K562 (cell line): ENCODE data around the gene SYCP3. TPM values are rescaled to one million over a fixed set of nuclear protein-coding genes. Genes with fewer than 3 reads are reported as not detected.

Experiments
- ATAC-seq: fragments of 200-7000 bp; cut with Tn5 transposase; 3 replicates; pipeline ENCODE4 v1.9.1; 2020; ENCODE audit warnings: moderate library complexity
- BruUV-seq: library from RNA; stranded (reverse); fragments of 400-500 nt; replicated peaks from 2 replicates; lab custom pipeline; 2021; lab: Mats Ljungman, UMichigan
- CTCF ChIA-PET: fragments of 300-600 bp; formaldehyde crosslinking; extraction: SDS; loops from one replicate; lab custom pipeline; 2021; ENCODE audit warnings: low intra/inter-chr PET ratio; lab: Yijun Ruan, JAX
- POLR2A ChIA-PET: fragments of 300-600, 350-650 bp; sonication (Branson Sonifier 250); formaldehyde crosslinking; extraction: SDS; loops from one replicate; lab custom pipeline; 2021; ENCODE audit warnings: antibody characterized with exemption, inconsistent platforms; lab: Yijun Ruan, JAX
- DNase-seq, 4 experiments: peaks; one replicate each; pipeline versions ENCODE4 v3.0.0 to v3.0.0-alpha.2; 2011 to 2018; ENCODE audit warnings: low spot score in 3 of 4, mixed read lengths in 3 of 4; ENCODE audit errors: extremely low read depth in 1 of 4
- FAIRE-seq: peaks from 2 replicates; lab custom pipeline; 2011; peaks lifted over from hg19 to GRCh38; lab: Jason Lieb, UNC
- H2AFZ ChIP-seq: 2 replicates; pipeline ENCODE4 v1.6.0; 2011; ENCODE audit warnings: low read depth, low read length, control low read depth, inconsistent platforms
- H3K27ac ChIP-seq: fragments of 200-600 bp; 3 replicates; pipeline ENCODE4 v1.8.0; 2011; ENCODE audit warnings: low read depth, mild to moderate bottlenecking, control low read depth, inconsistent platforms, low read length, moderate library complexity, mixed read lengths; ENCODE audit errors: extremely low read depth
- H3K27me3 ChIP-seq, 2 experiments: fragments of 300-600 bp in 1 of 2; 2 replicates in 1 of 2; 3 replicates in 1 of 2; pipeline versions ENCODE4 v1.6.0 to v1.8.0; 2011; ENCODE audit warnings: inconsistent platforms in 2 of 2, low read length in 2 of 2, mild to moderate bottlenecking in 1 of 2, mixed read lengths in 1 of 2, moderate library complexity in 1 of 2; ENCODE audit not compliant: control insufficient read depth in 2 of 2, insufficient read depth in 2 of 2
- H3K36me3 ChIP-seq: fragments of 300-600 bp; 3 replicates; pipeline ENCODE4 v1.8.0; 2011; ENCODE audit warnings: mild to moderate bottlenecking, low read length, inconsistent platforms; ENCODE audit not compliant: control insufficient read depth, insufficient read depth
- H3K4me1 ChIP-seq, 2 experiments: fragments of 200-600 bp in 1 of 2; replicated peaks in 1 of 2; 2 replicates in 1 of 2; 3 replicates in 1 of 2; pipeline versions ENCODE4 v1.5.1 to v1.8.0; 2011; ENCODE audit warnings: inconsistent platforms in 2 of 2, low read length in 2 of 2, mild to moderate bottlenecking in 1 of 2, mixed read lengths in 1 of 2, moderate library complexity in 1 of 2; ENCODE audit not compliant: control insufficient read depth in 2 of 2, insufficient read depth in 2 of 2
- H3K4me2 ChIP-seq: 2 replicates; pipeline ENCODE4 v1.6.1; 2011; ENCODE audit warnings: low read length, control low read depth, inconsistent platforms, mixed read lengths; ENCODE audit not compliant: insufficient read depth
- H3K4me3 ChIP-seq: fragments of 200-600 bp; sonication (generic), shearing (Covaris generic); 2 replicates; pipeline ENCODE4 v1.5.1; 2016; ENCODE audit warnings: control low read depth, inconsistent platforms
- H3K79me2 ChIP-seq: fragments of 200-600 bp; 3 replicates; pipeline ENCODE4 v1.8.0; 2011; ENCODE audit warnings: low read length, inconsistent platforms; ENCODE audit not compliant: control insufficient read depth, insufficient read depth
- H3K9ac ChIP-seq, 2 experiments: 2 replicates each; pipeline versions ENCODE4 v1.6.0 to v1.6.1; 2011; ENCODE audit warnings: low read depth in 2 of 2, low read length in 2 of 2, control low read depth in 1 of 2, inconsistent platforms in 1 of 2, mild to moderate bottlenecking in 1 of 2, mixed read lengths in 1 of 2; ENCODE audit not compliant: insufficient read depth in 1 of 2
- H3K9me1 ChIP-seq: one replicate; pipeline ENCODE4 v1.6.0; 2011; ENCODE audit warnings: inconsistent platforms, mild to moderate bottlenecking, low read length, moderate library complexity; ENCODE audit not compliant: control insufficient read depth, insufficient read depth
- H3K9me3 ChIP-seq: replicated peaks from 2 replicates; pipeline ENCODE4 v1.5.1; 2011; ENCODE audit warnings: low read depth, low read length, inconsistent platforms; ENCODE audit not compliant: control insufficient read depth, insufficient read depth
- H4K20me1 ChIP-seq: replicated peaks from 2 replicates; pipeline ENCODE4 v1.6.1; 2011; ENCODE audit warnings: low read length, inconsistent platforms, mixed read lengths; ENCODE audit not compliant: control insufficient read depth, insufficient read depth
- ELF1 ChIP-seq: fragments of 200-800 bp; sonication (Bioruptor generic); IDR thresholded peaks from 2 replicates; pipeline ENCODE4 v1.6.1; 2016; ENCODE audit warnings: missing genetic modification characterization, missing compliant biosample characterization
- EWSR1 ChIP-seq: fragments of 450-650 bp; IDR thresholded peaks from 2 replicates; pipeline ENCODE4 v1.6.1; 2018; ENCODE audit warnings: borderline replicate concordance, mild to moderate bottlenecking, low read depth, moderate library complexity; ENCODE audit not compliant: partially characterized antibody
- GABPA ChIP-seq: fragments of 200-800 bp; sonication (Bioruptor generic); conservative IDR thresholded peaks from 2 replicates; pipeline ENCODE4 v1.6.1; 2016; ENCODE audit warnings: low read depth, missing genetic modification characterization, missing compliant biosample characterization
- PHB ChIP-seq: fragments of 250-450 bp; sonication (Bioruptor Pico); IDR thresholded peaks from 2 replicates; pipeline ENCODE4 v1.5.0; 2021
- RAD21 ChIP-seq, 2 experiments: fragments of 250-450 bp in 1 of 2; fragments of 450-650 bp in 1 of 2; sonication (Bioruptor Pico) in 1 of 2; formaldehyde crosslinking in 1 of 2; IDR thresholded peaks in 1 of 2; conservative IDR thresholded peaks in 1 of 2; 2 replicates each; pipeline versions ENCODE4 v1.4.0 to v1.8.0; 2020 to 2022; ENCODE audit warnings: mild to moderate bottlenecking in 2 of 2, moderate library complexity in 1 of 2
- ZFP1 ChIP-seq: fragments of 450-650 bp; formaldehyde crosslinking; IDR thresholded peaks from 2 replicates; pipeline ENCODE4 v1.4.0; 2020; ENCODE audit warnings: mild to moderate bottlenecking, mixed read lengths
- ZNF174 ChIP-seq: fragments of 250-450 bp; sonication (Bioruptor Pico); IDR thresholded peaks from 2 replicates; pipeline ENCODE4 v1.4.0; 2020; ENCODE audit warnings: mild to moderate bottlenecking
- ZNF263 ChIP-seq: sonication (generic); formaldehyde crosslinking; IDR thresholded peaks from 2 replicates; pipeline ENCODE4 v1.8.0; 2022; ENCODE audit warnings: mild to moderate bottlenecking, missing genetic modification reagents, borderline replicate concordance
- ZNF3 ChIP-seq: fragments of 250-450 bp; sonication (Bioruptor Pico); IDR thresholded peaks from 2 replicates; pipeline ENCODE4 v1.5.0; 2021; ENCODE audit warnings: mild to moderate bottlenecking, moderate library complexity
- in situ Hi-C: fragments of 300-500 bp; cut with MboI; formaldehyde crosslinking; loops from 4 replicates; pipeline ENCODE4 v1.15.0; 2018; ENCODE audit warnings: inconsistent platforms, mixed read lengths
- intact Hi-C: fragments of 100-400 bp; cut with micrococcal nuclease; formaldehyde crosslinking; loops from 2 replicates; pipeline ENCODE4 v1.14.2; 2022
- polyA plus RNA-seq, 8 experiments: library from polyadenylated mRNA; depleted of rRNA in 4 of 8; stranded (reverse) in 5 of 8; unstranded in 3 of 8; fragments of >200 nt; fragmentation: Nextera tagmentation in 2 of 8; fragmentation: Illumina TruSeq in 1 of 8; extraction: Ambion mirVana in 2 of 8; extraction: Trizol in 1 of 8; gene quantifications; 2 replicates each; pipeline versions ENCODE4 v1.2.1 to v1.2.3, GENCODE V29; 2011 to 2014; ENCODE audit warnings: inconsistent platforms in 1 of 8, missing spikeins in 1 of 8
- total RNA-seq, 7 experiments: library from RNA; depleted of rRNA in 6 of 7; stranded (reverse); fragments of >200 nt in 6 of 7; fragmentation: Illumina TruSeq in 2 of 7; extraction: Trizol in 2 of 7; gene quantifications; 2 replicates each; pipeline versions ENCODE4 v1.2.1 to v1.2.3, GENCODE V29; 2011 to 2021; ENCODE audit warnings: low replicate concordance in 1 of 7

The SYCP3 gene
- total and polyA plus RNA-seq, 9 of the 15 experiments (the other 6 are each of a cell fraction or from before 2014, with no cell fraction given) = 0.11 to 0.25 (median 0.22) TPM; not detected in 4

GRCh38 chr12:101720118-101720517 lies 19.1 kb downstream of the SYCP3 start:
- Histone ChIP-seq H3K27me3 (no peaks in the 10 kb centered on the region), H3K4me1 (peaks cover 0 to 2% of the 10 kb centered on the region in 2 experiments; a peak in 1 of 5 replicates), H3K9me3 (no peaks in the 10 kb centered on the region), H3K79me2 (peaks cover 17% of the 10 kb centered on the region), H2AFZ (no peak overlapping the region), H3K9me1 (no peaks in the 10 kb centered on the region), H3K4me2 (no peak overlapping the region), H3K27ac (no peak overlapping the region), H4K20me1 (no peaks in the 10 kb centered on the region), H3K9ac (no peak overlapping the region), H3K36me3 (peaks cover 85% of the 10 kb centered on the region), H3K4me3 (no peak overlapping the region)
- BruUV-seq = no TSS peak
- in situ Hi-C loops = no loop called here
- no peak for ATAC-seq
- no peak for DNase-seq
- TF ChIP-seq ZFP1 (CRISPR knock-in tag) (no peak), ZNF174 (CRISPR knock-in tag) (no peak), RAD21 (CRISPR knock-in tag; conservative IDR thresholded peaks at IDR 0.05 in 1 of 2, IDR thresholded peaks at IDR 0.05 in 1 of 2) (no peak), ZNF263 (CRISPR knock-in tag) (no peak), ELF1 (tag) (no peak), EWSR1 (no peak), PHB (CRISPR knock-in tag) (no peak), ZNF3 (CRISPR knock-in tag) (no peak), GABPA (tag) (no peak)
- intact Hi-C loops = no loop called here
- CTCF ChIA-PET = no interaction called here
- FAIRE-seq = no peak
- POLR2A ChIA-PET = interaction anchor here (0.7 to 0.9 kb wide), 3 partner anchors 15 to 699 kb away, joined by 3 to 5 read pairs (median 3); no protein-coding TSS in a partner anchor
